Measurements from ENCODE around the gene TXNDC2.

TXNDC2 gene

DNA sequence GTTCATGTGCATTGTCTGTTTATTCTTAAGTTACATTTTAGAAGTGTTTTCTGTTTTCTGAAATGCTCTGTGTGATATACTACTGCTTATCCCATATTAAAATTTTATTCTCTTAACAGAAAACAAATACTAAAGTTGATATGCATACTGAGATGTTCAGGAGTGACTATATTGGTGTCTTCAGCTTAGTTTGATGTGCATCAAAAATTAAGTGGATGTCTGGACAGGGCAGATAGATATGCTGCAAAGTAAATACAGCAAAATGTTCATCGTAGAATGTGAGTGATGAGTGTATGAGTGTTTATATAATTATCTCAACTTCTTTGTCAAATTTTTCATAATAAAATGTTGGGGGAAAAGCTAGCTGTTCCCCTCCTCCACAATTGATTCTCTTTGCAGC lies 41.2 kb downstream of the TXNDC2 start:
- no peaks in the 10 kb centered on the region for H3K27me3 ChIP-seq (ENCODE audit: low read depth, low read length)
- H3K4me3 ChIP-seq (ENCODE audit: low read depth in 1 of 2, low read length in 2 of 2) = no peak overlapping the region
- no peak overlapping the region for H3K27ac ChIP-seq (ENCODE audit: low read length)
- H3K36me3 ChIP-seq (ENCODE audit: control insufficient read depth in 1 of 2, insufficient read depth in 2 of 2, low read length in 2 of 2) = no peaks in the 10 kb centered on the region
- no peaks in the 10 kb centered on the region for H3K9me3 ChIP-seq (ENCODE audit: control insufficient read depth in 1 of 2, low read length in 2 of 2)
- peaks cover 6 to 70% of the 10 kb centered on the region in 2 donors for H3K4me1 ChIP-seq (ENCODE audit: control insufficient read depth in 1 of 2, insufficient read depth in 2 of 2, low read length in 2 of 2)

DNA sequence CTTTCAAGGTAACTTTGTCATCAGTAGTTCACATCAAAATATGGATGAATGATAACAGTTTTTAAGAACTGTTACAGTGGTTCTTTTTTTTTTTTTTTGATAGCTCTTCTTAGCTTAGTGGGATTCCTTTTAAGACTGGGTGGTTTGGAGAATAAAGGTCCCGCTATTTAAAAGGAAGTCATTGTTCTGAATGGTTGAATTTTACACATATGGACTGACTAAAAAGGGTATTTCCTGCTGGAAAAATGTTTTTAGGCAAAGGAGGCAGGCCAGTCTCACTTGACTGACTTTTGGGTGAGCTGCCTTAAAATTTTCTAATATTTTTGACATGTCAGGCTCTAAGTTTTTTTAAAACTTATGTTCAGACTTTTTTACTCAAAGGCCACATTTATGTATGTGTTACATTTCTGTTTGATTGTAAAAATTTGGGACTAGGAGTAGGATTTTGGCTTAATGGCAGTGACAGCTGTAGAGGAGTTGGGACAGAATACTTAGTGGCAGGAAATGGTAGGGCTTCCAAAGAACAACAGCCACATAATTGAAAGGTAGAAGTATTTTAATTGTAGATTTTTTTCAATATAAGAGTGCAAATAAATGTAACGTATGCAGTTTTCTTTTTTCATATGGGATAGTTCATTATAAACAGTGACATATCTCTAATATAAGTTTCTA lies 41.8 kb downstream of the TXNDC2 start:
- Histone ChIP-seq H3K9me3 (ENCODE audit: control insufficient read depth in 1 of 2, low read length in 2 of 2) (no peaks in the 10 kb centered on the region), H3K4me3 (ENCODE audit: low read depth in 1 of 2, low read length in 2 of 2) (no peak overlapping the region), H3K27ac (ENCODE audit: low read length) (no peak overlapping the region), H3K36me3 (ENCODE audit: control insufficient read depth in 1 of 2, insufficient read depth in 2 of 2, low read length in 2 of 2) (no peaks in the 10 kb centered on the region), H3K4me1 (ENCODE audit: control insufficient read depth in 1 of 2, insufficient read depth in 2 of 2, low read length in 2 of 2) (peaks cover 6 to 65% of the 10 kb centered on the region in 2 donors), H3K27me3 (ENCODE audit: low read depth, low read length) (no peaks in the 10 kb centered on the region)

DNA sequence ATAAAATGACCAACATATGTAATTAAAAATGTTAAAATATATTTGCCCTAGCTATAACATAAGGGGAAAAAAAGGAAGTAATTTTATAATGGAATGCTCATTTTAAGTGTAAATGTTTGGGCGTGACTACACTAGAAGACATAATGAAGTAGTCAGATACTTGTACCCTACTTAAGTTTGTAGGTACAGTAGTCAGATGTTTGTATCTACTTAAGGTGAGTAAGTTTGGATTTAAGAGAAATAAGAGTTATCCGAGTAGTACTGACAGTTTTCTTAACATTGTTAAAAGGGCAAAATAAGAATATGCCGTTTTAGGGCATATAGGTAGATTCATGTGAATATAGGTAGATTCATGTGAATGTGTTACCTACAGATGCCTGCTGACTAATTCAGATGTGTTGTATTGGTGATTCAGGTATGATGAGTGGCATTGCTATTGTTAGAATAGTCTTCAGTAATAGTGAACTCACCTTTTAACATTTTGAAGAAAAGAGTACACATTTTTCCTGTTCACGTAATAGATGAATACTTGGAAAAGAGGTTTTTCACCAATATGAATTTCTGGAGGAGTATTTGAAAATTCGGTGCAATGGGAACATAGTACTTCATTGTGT lies 43.0 kb downstream of the TXNDC2 start:
- Histone ChIP-seq H3K9me3 (ENCODE audit: control insufficient read depth in 1 of 2, low read length in 2 of 2) (no peaks in the 10 kb centered on the region), H3K27me3 (ENCODE audit: low read depth, low read length) (no peaks in the 10 kb centered on the region), H3K4me1 (ENCODE audit: control insufficient read depth in 1 of 2, insufficient read depth in 2 of 2, low read length in 2 of 2) (peaks cover 6 to 55% of the 10 kb centered on the region in 2 donors), H3K27ac (ENCODE audit: low read length) (no peak overlapping the region), H3K4me3 (ENCODE audit: low read depth in 1 of 2, low read length in 2 of 2) (no peak overlapping the region), H3K36me3 (ENCODE audit: control insufficient read depth in 1 of 2, insufficient read depth in 2 of 2, low read length in 2 of 2) (peaks cover 1 to 4% of the 10 kb centered on the region in 2 donors)

DNA sequence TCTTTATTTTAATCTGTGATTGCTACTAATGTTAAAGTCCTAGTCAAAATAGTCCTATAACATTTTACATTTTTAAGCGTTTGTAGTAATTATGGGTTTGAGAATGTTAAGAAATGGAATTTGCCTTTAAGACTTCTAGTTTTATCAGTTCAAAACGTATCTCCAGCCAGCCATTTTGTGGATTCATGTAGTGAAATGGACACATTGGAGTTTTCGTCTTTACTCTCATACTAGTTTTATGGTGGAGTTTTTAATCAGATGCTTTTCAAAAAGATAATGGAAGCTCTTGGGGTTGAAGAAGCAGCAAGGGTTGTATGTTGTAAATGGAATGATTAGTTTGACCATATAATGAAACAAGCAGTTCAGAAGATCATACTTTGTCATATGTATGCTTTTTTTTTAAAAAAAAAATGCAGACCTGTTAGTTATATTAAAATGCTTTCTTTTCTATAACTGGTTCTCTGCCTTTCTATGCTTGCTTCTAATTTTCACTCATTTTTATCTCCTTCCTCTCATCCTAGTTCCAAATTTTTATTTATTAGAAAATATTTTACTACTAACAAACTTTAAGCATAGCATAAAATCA lies 44.6 kb downstream of the TXNDC2 start:
- Histone ChIP-seq H3K4me3 (ENCODE audit: low read depth in 1 of 2, low read length in 2 of 2) (no peak overlapping the region), H3K27ac (ENCODE audit: low read length) (no peak overlapping the region), H3K9me3 (ENCODE audit: control insufficient read depth in 1 of 2, low read length in 2 of 2) (no peaks in the 10 kb centered on the region), H3K36me3 (ENCODE audit: control insufficient read depth in 1 of 2, insufficient read depth in 2 of 2, low read length in 2 of 2) (peaks cover 4% of the 10 kb centered on the region in 2 donors), H3K27me3 (ENCODE audit: low read depth, low read length) (no peaks in the 10 kb centered on the region), H3K4me1 (ENCODE audit: control insufficient read depth in 1 of 2, insufficient read depth in 2 of 2, low read length in 2 of 2) (peaks cover 0 to 38% of the 10 kb centered on the region in 2 donors)

DNA sequence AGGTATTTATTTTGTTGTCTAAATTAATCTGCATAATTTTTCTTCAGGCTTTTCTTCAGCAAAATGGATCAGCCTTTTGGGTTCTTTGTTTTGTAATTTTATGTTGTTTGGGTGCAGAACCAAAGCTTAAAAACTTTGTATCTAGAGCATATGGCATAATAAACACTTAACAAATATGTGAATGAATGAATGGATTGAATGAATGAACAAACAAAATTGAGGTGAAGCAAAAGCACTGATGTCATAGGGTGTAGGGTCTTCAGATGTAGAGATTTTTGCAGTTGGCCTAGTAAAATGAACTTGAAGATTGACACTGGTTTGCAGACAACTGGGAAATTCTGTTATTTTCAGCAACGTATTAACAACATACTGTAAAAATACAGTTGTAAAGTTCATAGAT lies 45.4 kb downstream of the TXNDC2 start:
- Histone ChIP-seq H3K4me3 (ENCODE audit: low read depth in 1 of 2, low read length in 2 of 2) (no peak overlapping the region), H3K36me3 (ENCODE audit: control insufficient read depth in 1 of 2, insufficient read depth in 2 of 2, low read length in 2 of 2) (peaks cover 4% of the 10 kb centered on the region in 2 donors), H3K9me3 (ENCODE audit: control insufficient read depth in 1 of 2, low read length in 2 of 2) (no peaks in the 10 kb centered on the region), H3K4me1 (ENCODE audit: control insufficient read depth in 1 of 2, insufficient read depth in 2 of 2, low read length in 2 of 2) (peaks cover 0 to 34% of the 10 kb centered on the region in 2 donors), H3K27me3 (ENCODE audit: low read depth, low read length) (no peaks in the 10 kb centered on the region), H3K27ac (ENCODE audit: low read length) (no peak overlapping the region)

DNA sequence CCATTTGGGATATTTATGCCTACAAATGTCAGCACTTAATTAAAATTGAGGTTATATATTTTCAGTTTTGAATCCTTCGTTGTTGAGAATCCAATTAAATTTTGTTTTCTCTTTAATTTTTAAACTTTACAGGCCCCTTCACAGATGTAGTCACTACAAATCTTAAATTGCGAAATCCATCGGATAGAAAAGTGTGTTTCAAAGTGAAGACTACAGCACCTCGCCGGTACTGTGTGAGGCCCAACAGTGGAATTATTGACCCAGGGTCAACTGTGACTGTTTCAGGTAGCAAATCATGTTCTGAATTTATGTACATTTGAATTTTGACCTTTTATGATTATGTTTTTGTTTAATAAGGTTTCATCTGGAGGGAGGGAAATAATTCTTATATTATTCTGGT lies 45.9 kb downstream of the TXNDC2 start:
- Histone ChIP-seq H3K9me3 (ENCODE audit: control insufficient read depth in 1 of 2, low read length in 2 of 2) (no peaks in the 10 kb centered on the region), H3K27me3 (ENCODE audit: low read depth, low read length) (no peaks in the 10 kb centered on the region), H3K36me3 (ENCODE audit: control insufficient read depth in 1 of 2, insufficient read depth in 2 of 2, low read length in 2 of 2) (peaks cover 7 to 9% of the 10 kb centered on the region in 2 donors), H3K4me1 (ENCODE audit: control insufficient read depth in 1 of 2, insufficient read depth in 2 of 2, low read length in 2 of 2) (peaks cover 0 to 29% of the 10 kb centered on the region in 2 donors), H3K27ac (ENCODE audit: low read length) (no peak overlapping the region), H3K4me3 (ENCODE audit: low read depth in 1 of 2, low read length in 2 of 2) (no peak overlapping the region)

DNA sequence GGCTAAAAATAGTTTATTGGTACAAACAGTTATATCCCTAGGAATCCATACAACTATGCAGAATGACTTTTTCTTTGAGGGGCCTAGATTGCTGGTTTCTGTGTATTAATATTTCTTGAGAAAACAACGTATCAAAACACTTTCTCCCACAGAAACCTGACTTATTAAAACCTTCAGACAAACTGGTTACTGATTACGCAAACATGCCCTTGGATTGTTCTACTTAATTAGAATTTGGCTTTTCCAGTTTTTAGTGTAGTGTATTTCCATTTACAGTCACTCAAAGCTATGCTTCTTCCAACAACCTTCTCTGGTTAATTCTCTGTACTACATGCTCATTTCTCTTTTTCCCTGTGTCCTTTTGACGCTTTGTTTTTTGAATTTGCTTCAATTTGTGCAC lies 48.1 kb downstream of the TXNDC2 start:
- Histone ChIP-seq H3K36me3 (ENCODE audit: control insufficient read depth in 1 of 2, insufficient read depth in 2 of 2, low read length in 2 of 2) (peaks cover 17 to 26% of the 10 kb centered on the region in 2 donors), H3K4me3 (ENCODE audit: low read depth in 1 of 2, low read length in 2 of 2) (no peak overlapping the region), H3K27ac (ENCODE audit: low read length) (no peak overlapping the region), H3K9me3 (ENCODE audit: control insufficient read depth in 1 of 2, low read length in 2 of 2) (no peaks in the 10 kb centered on the region), H3K4me1 (ENCODE audit: control insufficient read depth in 1 of 2, insufficient read depth in 2 of 2, low read length in 2 of 2) (peaks cover 0 to 11% of the 10 kb centered on the region in 2 donors), H3K27me3 (ENCODE audit: low read depth, low read length) (no peaks in the 10 kb centered on the region)

DNA sequence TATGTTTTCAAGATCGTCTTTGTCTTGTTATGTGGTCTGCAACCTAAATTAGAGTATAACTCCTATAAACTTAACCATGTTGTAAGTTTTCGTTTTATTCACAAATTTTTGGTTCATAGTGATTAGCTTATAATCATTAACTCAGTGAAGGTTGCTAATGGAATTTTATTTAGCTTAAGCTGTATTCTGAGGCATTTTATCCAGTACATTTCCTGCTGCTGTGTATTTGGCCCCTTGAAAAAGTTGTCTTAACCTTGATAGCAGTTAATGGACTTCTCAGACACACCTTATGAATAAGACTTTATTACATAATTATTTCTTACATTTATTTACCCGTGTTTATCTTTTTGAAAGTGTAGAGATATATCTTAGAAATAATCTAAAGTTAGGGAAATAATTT lies 48.5 kb downstream of the TXNDC2 start:
- Histone ChIP-seq H3K36me3 (ENCODE audit: control insufficient read depth in 1 of 2, insufficient read depth in 2 of 2, low read length in 2 of 2) (peaks cover 17 to 26% of the 10 kb centered on the region in 2 donors), H3K9me3 (ENCODE audit: control insufficient read depth in 1 of 2, low read length in 2 of 2) (no peaks in the 10 kb centered on the region), H3K27ac (ENCODE audit: low read length) (no peak overlapping the region), H3K27me3 (ENCODE audit: low read depth, low read length) (no peaks in the 10 kb centered on the region), H3K4me1 (ENCODE audit: control insufficient read depth in 1 of 2, insufficient read depth in 2 of 2, low read length in 2 of 2) (peaks cover 0 to 7% of the 10 kb centered on the region in 2 donors), H3K4me3 (ENCODE audit: low read depth in 1 of 2, low read length in 2 of 2) (no peak overlapping the region)

Measured in muscle layer of duodenum (tissue), 2 donors.